ENCODE measurements around the gene ANKDD1A.
A peak's percentile ranks its signal among the peaks of the same experiment; 100 is the strongest.

Gene ANKDD1A

DNA sequence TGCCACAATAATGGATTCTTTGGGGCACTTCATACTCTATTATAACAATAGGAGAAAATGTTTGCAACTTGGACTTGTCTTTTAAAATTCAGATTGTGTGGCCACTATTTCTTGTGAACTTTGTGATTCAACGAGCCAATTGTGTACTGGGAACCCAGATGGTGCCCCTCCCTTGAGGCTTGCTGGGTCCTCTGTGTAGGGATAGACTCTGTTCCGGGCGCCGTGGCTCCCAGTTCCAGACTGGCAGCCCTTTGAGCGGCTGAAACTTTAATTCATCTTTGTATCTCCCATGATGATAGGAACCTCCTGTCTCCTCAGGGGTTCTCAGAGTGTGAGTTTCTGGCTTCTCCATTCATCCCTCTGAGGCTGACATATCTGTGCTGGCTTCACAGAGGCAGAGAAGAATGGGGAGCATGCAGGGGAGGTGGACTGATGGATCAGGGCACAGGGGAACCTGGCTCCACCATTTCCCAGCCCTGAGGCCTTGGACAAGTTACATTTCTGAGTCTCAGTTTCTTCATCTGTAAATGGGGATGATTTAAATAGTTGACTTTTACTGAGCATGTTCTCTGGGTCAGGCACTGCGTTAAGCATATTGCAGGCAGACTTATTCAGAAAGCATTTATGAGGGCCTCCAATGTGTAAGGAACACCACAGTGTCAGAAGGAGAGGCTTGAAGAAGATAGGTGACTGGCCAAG lies 15.2 kb upstream of the ANKDD1A start:
- no peak for DNase-seq

DNA sequence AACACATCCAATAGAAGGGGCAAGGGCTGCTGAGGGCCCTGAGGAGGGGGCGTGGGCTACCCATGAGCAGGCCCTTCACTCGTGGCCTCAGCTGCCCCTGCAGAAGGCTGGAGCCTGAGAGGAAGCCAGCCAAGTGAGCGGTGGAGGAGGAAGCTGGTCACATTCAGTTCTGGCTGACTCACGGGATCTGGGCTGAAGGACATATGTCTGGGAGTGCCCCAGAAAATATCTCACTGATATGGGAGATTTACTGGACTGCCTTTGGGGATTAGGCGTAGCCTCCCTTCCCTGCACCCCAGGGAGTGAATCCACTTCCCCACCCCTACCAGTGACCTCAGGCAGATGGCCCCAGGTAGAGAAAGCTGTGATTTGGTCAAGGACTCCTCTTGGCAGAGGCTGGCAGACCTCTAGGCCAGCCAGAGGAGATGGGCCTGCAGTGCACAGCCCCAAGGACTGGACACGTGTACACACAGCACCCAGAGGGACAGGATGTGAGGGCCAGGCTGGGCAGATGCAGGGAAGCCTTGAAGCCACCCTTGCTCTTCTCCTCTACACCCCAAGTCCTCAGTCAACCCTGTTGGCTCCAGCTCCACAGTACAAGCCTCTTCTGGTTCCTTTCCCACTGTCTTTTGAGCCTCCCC lies 14.2 kb upstream of the ANKDD1A start:
- DNase-seq = no peak

- DNase-seq = no peak
These were observed 13.3 kb upstream of the ANKDD1A start for GRCh38 chr15:64898406-64898805.

- DNase-seq = no peak
These were observed 10.6 kb upstream of the ANKDD1A start for GRCh38 chr15:64901141-64901540.

GRCh38 chr15:64901914-64902313 lies 9.8 kb upstream of the ANKDD1A start:
- no peak for DNase-seq

- DNase-seq = no peak
These were observed 8.8 kb upstream of the ANKDD1A start for GRCh38 chr15:64902863-64903262.

- DNase-seq = no peak
These were observed 8.3 kb upstream of the ANKDD1A start for GRCh38 chr15:64903326-64903950.

GRCh38 chr15:64904189-64904588 lies 7.5 kb upstream of the ANKDD1A start:
- no peak for DNase-seq

DNA sequence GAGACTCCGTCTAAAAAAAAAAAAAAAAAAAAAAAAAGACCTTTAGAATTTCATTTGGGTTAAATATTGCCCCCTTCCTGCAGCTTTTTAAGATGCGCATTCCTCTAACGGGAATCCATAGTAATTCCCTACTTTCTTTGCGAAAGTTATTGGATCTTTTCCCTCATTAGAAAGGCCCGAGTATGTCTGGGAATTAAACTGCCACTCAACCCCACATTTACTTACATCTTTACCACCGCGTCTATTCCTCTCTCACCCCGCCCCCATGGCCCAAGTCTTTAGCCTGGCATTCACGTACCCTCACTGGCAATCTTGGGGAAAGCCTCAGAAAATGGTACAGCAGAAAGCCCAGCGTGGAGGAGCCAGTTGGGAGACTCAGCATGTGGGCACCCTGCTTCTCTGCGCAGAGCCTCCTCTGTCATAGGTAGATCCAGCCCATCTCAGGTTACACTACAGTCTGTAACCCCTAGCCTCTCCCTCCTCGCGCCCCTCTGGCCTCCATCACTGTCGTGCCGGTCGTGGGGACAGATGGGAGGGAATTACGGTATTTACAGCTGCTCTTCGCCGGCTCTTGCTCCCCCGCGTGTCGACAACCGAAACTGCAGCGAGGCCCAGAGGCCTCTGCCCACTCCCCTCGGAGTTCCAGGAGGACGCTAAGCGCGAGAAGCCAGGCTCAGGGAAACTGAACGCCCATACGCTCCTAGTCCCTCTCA lies 6.4 kb upstream of the ANKDD1A start:
- peak; percentile 72 to 81 for DNase-seq

GRCh38 chr15:64905941-64906340 lies 5.8 kb upstream of the ANKDD1A start:
- no peak for DNase-seq

DNA sequence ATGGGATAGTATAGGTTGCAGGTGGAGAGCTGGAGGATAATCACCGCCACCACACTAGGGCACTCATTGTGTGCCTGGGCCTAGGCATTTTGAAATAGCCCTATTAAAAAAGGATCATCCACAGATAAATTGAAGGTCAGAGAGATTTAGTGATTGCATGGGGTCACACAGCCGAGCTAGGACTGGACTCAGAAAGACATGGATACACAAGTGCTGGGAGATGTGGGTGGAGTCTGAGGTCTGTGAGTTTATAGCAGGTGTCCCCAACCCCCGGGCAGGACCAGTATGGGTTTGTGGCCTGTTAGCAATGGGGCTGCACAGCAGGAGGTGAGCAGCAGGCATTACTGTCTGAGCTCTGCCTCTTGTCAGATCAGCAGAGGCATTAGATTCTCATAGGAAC lies 5.3 kb upstream of the ANKDD1A start:
- no peak for DNase-seq

DNA sequence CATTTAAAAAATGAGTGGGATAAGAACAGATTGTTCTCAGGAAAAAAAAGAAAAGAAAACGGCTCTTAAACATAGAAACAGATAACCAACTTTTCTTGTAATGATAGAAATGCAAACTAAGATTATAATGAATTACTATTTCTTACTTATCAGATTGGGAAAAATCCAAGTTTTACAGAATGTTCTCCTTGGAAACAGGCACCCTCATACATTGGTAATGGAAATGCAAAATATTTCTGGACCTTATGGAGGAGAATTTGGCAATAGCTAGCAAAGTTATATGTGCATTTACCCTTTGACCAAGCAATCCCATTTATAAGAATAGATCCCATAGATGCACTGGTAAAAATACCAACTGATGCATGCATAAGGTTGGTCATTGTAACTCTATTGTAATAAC lies 3.7 kb upstream of the ANKDD1A start:
- no peak for DNase-seq

- DNase-seq = no peak
These were observed 2.2 kb upstream of the ANKDD1A start for GRCh38 chr15:64909546-64909945.

GRCh38 chr15:64912379-64913325 lies 950 bp downstream of the ANKDD1A start:
- DNase-seq = no peak

GRCh38 chr15:64915518-64916227 lies 4.0 kb downstream of the ANKDD1A start:
- DNase-seq = no peak

DNA sequence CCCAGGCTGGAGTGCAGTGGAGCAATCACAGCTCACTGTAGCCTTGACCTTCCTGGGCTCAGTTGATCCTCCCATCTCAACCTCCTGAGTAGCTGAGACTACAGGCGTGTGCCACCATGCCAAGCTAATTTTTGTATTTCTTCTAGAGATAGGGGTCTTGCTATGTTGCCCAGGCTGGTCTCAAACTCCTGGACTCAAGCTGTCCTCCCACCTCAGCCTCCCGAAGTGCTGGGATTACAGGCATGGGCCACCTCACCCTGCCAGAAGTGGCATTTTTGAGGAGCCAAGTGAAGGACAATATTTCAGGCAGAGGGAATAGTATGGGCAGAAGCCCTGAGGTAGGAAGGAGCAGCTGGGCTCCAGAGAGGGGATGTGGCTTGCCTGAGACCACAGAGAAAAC lies 4.7 kb downstream of the ANKDD1A start:
- no peak for DNase-seq

GRCh38 chr15:64917211-64917610 lies 5.5 kb downstream of the ANKDD1A start:
- DNase-seq = no peak

DNA sequence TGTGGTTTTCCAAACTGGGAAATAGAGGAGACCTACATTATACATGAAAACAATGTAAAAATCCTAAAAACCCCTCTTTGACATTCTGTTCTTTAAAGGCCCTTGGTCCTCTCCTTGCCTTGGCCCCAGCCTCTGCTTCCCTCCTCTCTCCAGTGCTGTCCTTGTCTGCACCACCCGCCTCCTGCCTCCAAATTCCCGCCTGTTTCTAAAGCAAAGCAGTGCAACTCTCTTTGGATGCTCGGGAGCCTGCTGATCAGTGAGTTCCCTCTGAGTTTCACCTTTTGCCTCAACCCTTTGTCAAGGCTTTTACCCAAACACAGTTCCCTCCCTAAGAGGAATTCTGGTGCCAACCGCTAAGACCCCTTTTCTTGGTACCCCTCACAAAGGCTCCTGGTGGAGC lies 8.0 kb downstream of the ANKDD1A start:
- no peak for DNase-seq

- DNase-seq = no peak
These were observed 10.0 kb downstream of the ANKDD1A start for GRCh38 chr15:64921711-64922110.

DNA sequence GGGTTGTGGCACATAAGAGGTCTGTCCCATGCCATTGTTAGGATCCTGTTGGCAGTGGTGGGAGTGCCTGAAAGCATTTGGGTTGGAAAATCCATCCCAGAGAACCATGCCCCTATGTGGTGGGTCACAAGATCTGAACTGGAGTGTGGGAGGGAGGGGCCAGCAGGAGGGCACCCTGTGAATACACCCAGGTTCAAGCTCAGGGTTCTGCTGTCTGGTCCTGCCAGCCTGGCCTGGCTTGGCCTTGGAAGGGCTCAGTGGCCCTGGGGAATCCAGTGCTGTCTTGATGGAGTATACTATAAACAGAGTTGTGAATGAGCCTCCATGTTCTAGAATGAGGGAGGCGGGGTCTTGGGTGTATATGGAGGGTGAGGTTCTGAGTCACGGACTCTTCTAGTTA lies 11.8 kb downstream of the ANKDD1A start:
- DNase-seq = no peak

DNA sequence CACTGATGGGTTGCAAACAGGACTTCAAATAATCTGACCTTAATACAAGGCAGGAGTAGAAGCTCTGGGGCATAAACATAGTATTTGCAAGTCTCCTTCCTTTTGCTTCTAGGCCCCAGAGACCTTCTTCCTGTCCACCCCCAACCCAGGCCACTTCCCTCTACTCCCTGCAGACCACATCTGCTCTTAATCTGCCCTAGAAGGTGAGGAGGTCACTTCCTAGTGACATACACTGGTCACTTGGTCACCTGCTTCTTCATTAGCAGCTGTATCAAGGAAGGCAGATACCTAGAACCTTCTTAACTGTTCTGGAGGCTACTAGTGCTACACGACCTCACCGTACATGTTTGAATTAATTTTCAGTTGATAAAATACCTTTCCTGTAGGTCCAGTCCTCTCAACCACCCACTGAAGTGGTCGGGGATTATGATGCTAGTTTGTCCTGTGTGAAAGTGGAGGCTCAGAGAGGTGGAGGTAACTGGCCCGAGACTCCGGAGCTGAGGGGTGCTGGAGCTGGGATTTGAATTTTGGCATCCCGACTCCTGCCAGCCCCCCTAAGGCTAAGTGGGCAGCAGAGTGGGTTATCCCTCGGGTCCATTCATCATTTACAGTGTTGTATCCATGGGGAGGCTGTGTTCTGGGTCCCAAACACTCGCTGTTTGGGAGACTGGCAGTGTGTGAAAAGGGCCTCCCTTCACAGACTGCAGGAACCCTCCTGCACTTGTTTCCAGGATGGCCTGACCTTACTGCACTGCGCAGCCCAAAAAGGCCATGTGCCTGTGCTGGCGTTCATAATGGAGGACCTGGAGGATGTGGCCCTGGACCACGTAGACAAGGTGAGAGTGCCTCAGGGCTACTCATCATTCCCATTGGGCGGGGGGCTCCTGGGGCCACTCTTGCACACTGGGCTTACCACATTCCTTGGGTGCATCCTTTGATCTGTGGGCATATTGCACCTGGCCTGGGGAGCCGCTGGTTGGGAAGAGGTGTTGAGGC lies 13.9 kb downstream of the ANKDD1A start:
- DNase-seq = no peak

Data from activated CD4-positive, alpha-beta T cell treated with anti-CD3 and anti-CD28 coated beads for 4 hours (primary cell).